Glutamatergic neuron (in vitro differentiated cells): Measurements from ENCODE around the gene FAM168B. TPM values are rescaled to one million over a fixed set of nuclear protein-coding genes. Genes with fewer than 3 reads are reported as not detected.

Experiments
- DNase-seq: peaks from one replicate; pipeline ENCODE4 v3.0.0; 2022
- H3K27ac Mint-ChIP-seq: one replicate; pipeline ENCODE4 v1.8.0; 2020; ENCODE audit warnings: mild to moderate bottlenecking, mixed read lengths, inconsistent platforms; ENCODE audit not compliant: unreplicated experiment
- H3K27me3 Mint-ChIP-seq: one replicate; pipeline ENCODE4 v1.8.0; 2020; ENCODE audit warnings: mild to moderate bottlenecking, moderate library complexity, mixed read lengths, inconsistent platforms; ENCODE audit not compliant: unreplicated experiment
- H3K36me3 Mint-ChIP-seq: one replicate; pipeline ENCODE4 v1.8.0; 2020; ENCODE audit warnings: mild to moderate bottlenecking, mixed read lengths, inconsistent platforms; ENCODE audit not compliant: unreplicated experiment
- H3K4me1 Mint-ChIP-seq: one replicate; pipeline ENCODE4 v1.8.0; 2020; ENCODE audit warnings: mild to moderate bottlenecking, low read depth, mixed read lengths, inconsistent platforms; ENCODE audit not compliant: unreplicated experiment
- H3K4me3 Mint-ChIP-seq: one replicate; pipeline ENCODE4 v1.8.0; 2020; ENCODE audit warnings: mild to moderate bottlenecking, mixed read lengths, inconsistent platforms; ENCODE audit not compliant: unreplicated experiment
- H3K9me3 Mint-ChIP-seq: one replicate; pipeline ENCODE4 v1.8.0; 2020; ENCODE audit warnings: mild to moderate bottlenecking, moderate library complexity, mixed read lengths, inconsistent platforms; ENCODE audit not compliant: unreplicated experiment
- CTCF ChIP-seq: fragments of 200-600 bp; sonication (generic); IDR thresholded peaks from one replicate; pipeline ENCODE4 v1.5.0; 2021; ENCODE audit not compliant: partially characterized antibody, unreplicated experiment
- total RNA-seq: library from RNA; stranded (reverse); fragmentation: NEBNext Ultra II Directional; extraction: Animal tissue kit (Norgen Biotek cat#: 25700); gene quantifications from one replicate; pipeline ENCODE4 v1.2.1, GENCODE V29; 2021; ENCODE audit not compliant: unreplicated experiment

FAM168B gene
- total RNA-seq, 1 donor from 2014 or later, result 118 TPM

GRCh38 chr2:131031875-131032274 lies 61.4 kb downstream of the FAM168B start:
- no peak overlapping the region for H3K27ac Mint-ChIP-seq
- peaks cover 11% of the 10 kb centered on the region for H3K9me3 Mint-ChIP-seq
- peaks cover 3% of the 10 kb centered on the region for H3K27me3 Mint-ChIP-seq
- H3K36me3 Mint-ChIP-seq, result peaks cover 5% of the 10 kb centered on the region
- peaks cover 8% of the 10 kb centered on the region for H3K4me1 Mint-ChIP-seq
- TF ChIP-seq CTCF, result no peak
- no peak for DNase-seq
- H3K4me3 Mint-ChIP-seq, result no peak overlapping the region

GRCh38 chr2:131031431-131031841 lies 61.8 kb downstream of the FAM168B start:
- peaks cover 11% of the 10 kb centered on the region for H3K9me3 Mint-ChIP-seq
- no peak for TF ChIP-seq CTCF
- H3K27me3 Mint-ChIP-seq, result peaks cover 3% of the 10 kb centered on the region
- DNase-seq, result no peak
- H3K4me1 Mint-ChIP-seq, result peaks cover 8% of the 10 kb centered on the region
- H3K27ac Mint-ChIP-seq, result no peak overlapping the region
- no peak overlapping the region for H3K4me3 Mint-ChIP-seq
- H3K36me3 Mint-ChIP-seq, result peaks cover 7% of the 10 kb centered on the region

- Mint-ChIP-seq H3K27ac (no peak overlapping the region), H3K4me3 (no peak overlapping the region), H3K27me3 (peaks cover 3% of the 10 kb centered on the region), H3K36me3 (peaks cover 7% of the 10 kb centered on the region), H3K9me3 (peaks cover 11% of the 10 kb centered on the region), H3K4me1 (peaks cover 8% of the 10 kb centered on the region)
- no peak for TF ChIP-seq CTCF
- DNase-seq, result no peak
These were observed 62.7 kb downstream of the FAM168B start for GRCh38 chr2:131030478-131030971.

- Mint-ChIP-seq H3K27me3 (peaks cover 3% of the 10 kb centered on the region), H3K4me3 (no peak overlapping the region), H3K27ac (no peak overlapping the region), H3K36me3 (peaks cover 7% of the 10 kb centered on the region), H3K4me1 (peaks cover 8% of the 10 kb centered on the region), H3K9me3 (peaks cover 11% of the 10 kb centered on the region)
- no peak for TF ChIP-seq CTCF
- DNase-seq, result no peak
These were observed 63.4 kb downstream of the FAM168B start for GRCh38 chr2:131029812-131030211.

GRCh38 chr2:131027566-131028528 lies 65.4 kb downstream of the FAM168B start:
- peaks cover 7% of the 10 kb centered on the region for H3K9me3 Mint-ChIP-seq
- no peak for TF ChIP-seq CTCF
- DNase-seq, result no peak

More at GRCh38 chr2:131027566-131028528, 65.4 kb downstream of the FAM168B start:
- Mint-ChIP-seq H3K4me1 (peaks cover 4% of the 10 kb centered on the region), H3K4me3 (no peak overlapping the region), H3K27ac (no peak overlapping the region), H3K27me3 (no peaks in the 10 kb centered on the region), H3K36me3 (peaks cover 7% of the 10 kb centered on the region)
